ENCODE results near the gene CCDC27.

DNA sequence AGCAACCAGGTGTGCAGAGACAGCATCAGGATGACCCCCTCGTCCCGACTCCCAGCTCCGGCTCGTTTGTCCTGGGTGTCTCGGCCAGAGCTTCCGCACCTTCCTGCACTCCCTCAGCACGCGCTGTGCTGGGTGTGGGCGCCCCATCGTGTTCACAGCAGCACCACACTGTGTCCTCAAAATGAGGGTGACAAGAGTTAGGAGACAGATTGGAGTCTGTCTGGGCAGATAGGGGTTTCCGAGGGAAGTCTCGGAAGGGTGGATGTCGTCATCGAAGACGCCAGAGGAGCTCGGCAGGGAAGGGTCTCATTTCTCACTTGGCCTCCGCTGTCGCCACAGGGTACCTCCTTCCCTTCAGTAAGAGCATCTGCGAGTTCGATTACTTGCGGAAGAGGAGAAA lies 4.1 kb downstream of the CCDC27 start:
- TF ChIP-seq, protein P1, sequence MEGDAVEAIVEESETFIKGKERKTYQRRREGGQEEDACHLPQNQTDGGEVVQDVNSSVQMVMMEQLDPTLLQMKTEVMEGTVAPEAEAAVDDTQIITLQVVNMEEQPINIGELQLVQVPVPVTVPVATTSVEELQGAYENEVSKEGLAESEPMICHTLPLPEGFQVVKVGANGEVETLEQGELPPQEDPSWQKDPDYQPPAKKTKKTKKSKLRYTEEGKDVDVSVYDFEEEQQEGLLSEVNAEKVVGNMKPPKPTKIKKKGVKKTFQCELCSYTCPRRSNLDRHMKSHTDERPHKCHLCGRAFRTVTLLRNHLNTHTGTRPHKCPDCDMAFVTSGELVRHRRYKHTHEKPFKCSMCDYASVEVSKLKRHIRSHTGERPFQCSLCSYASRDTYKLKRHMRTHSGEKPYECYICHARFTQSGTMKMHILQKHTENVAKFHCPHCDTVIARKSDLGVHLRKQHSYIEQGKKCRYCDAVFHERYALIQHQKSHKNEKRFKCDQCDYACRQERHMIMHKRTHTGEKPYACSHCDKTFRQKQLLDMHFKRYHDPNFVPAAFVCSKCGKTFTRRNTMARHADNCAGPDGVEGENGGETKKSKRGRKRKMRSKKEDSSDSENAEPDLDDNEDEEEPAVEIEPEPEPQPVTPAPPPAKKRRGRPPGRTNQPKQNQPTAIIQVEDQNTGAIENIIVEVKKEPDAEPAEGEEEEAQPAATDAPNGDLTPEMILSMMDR (IDR thresholded peaks at IDR 0.05) = no peak
- no peak for TF ChIP-seq POLR2A (IDR thresholded peaks at IDR 0.05)

Measured in right lobe of liver (tissue), 4 donors.